Muscle of arm (tissue), 12 donors: ENCODE results near the gene MRPL42. TPM values are rescaled to one million over a fixed set of nuclear protein-coding genes. Genes with fewer than 3 reads are reported as not detected.
A peak's percentile ranks its signal among the peaks of the same experiment; 100 is the strongest.
"Not testable (repeated sequence)": the region's sequence is repeated elsewhere in the genome, so short reads cannot be mapped to it uniquely, and the experiment has no call there.

ENCODE experiments used
- DNase-seq: peaks from one replicate; pipeline ENCODE4 v3.0.0-alpha.2; 2013
- polyA plus RNA-seq, 12 donors: library from polyadenylated mRNA; unstranded; fragments of 120-200 nt; gene quantifications; one replicate each; pipeline ENCODE4 v1.2.1, GENCODE V29; 2013; ENCODE audit not compliant: insufficient read length in 12 of 12

MRPL42 gene
- polyA plus RNA-seq, 12 donors = 32.8 to 56.3 (median 41.4) TPM; not detected in 1

- DNase-seq = not testable (repeated sequence)
Observed at GRCh38 chr12:93492808-93493207, 25.5 kb downstream of the MRPL42 start.

GRCh38 chr12:93494096-93494495 is 26.8 kb downstream of the MRPL42 start:
- DNase-seq = no peak

- DNase-seq = no peak
Observed at GRCh38 chr12:93497456-93497855, 30.1 kb downstream of the MRPL42 start.

DNA sequence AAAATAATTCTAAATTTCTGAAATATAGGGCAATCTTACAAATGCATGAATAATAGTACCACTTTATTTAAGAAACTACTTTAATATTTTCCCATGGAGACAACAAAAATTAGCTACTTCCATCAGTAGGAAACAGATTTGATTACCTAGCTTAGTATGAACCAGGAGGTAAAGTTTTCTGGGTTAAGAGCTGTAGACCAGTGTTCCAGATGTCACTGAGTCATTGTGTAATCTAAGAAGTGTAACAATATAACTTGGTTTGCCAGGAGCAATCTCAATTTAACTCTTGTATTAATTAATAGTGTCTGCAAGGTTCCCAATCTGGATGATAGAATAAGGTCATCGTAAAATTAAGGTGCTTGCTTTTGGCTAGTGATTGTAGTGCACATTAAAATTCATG is 31.5 kb downstream of the MRPL42 start:
- DNase-seq = not testable (repeated sequence)

- DNase-seq = no peak
Observed at GRCh38 chr12:93500201-93500600, 32.9 kb downstream of the MRPL42 start.

- no peak for DNase-seq
Observed at GRCh38 chr12:93500667-93501066, 33.4 kb downstream of the MRPL42 start.

- DNase-seq = peak; percentile 40
Observed at GRCh38 chr12:93502802-93503623, 35.7 kb downstream of the MRPL42 start.

DNA sequence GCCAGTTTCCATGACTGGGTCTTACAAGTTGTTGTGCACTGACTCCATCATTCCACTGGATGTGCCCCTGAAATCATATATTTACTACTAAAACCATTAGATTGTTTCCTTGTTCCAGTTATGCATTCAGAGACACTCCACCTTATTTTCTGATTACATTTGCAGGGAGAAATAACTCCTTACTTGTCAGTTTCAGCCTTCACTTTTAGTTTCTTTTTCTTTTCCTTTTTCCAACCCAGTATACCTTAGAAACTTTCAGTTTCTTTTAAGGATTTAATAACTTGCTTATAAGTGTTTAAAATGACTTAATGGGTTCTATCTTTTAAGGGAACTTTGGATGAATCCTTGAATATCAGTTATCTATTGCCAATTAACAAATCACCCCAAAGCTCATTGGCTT is 39.9 kb downstream of the MRPL42 start:
- DNase-seq = no peak

- no peak for DNase-seq
Observed at GRCh38 chr12:93509506-93509905, 42.2 kb downstream of the MRPL42 start.

GRCh38 chr12:93514853-93515252 is 47.5 kb downstream of the MRPL42 start:
- peak; percentile 29 for DNase-seq

GRCh38 chr12:93518725-93519124 is 51.4 kb downstream of the MRPL42 start:
- DNase-seq = no peak

- DNase-seq = no peak
Observed at GRCh38 chr12:93519859-93520258, 52.5 kb downstream of the MRPL42 start.

- DNase-seq = no peak
Observed at GRCh38 chr12:93520454-93520853, 53.1 kb downstream of the MRPL42 start.

DNA sequence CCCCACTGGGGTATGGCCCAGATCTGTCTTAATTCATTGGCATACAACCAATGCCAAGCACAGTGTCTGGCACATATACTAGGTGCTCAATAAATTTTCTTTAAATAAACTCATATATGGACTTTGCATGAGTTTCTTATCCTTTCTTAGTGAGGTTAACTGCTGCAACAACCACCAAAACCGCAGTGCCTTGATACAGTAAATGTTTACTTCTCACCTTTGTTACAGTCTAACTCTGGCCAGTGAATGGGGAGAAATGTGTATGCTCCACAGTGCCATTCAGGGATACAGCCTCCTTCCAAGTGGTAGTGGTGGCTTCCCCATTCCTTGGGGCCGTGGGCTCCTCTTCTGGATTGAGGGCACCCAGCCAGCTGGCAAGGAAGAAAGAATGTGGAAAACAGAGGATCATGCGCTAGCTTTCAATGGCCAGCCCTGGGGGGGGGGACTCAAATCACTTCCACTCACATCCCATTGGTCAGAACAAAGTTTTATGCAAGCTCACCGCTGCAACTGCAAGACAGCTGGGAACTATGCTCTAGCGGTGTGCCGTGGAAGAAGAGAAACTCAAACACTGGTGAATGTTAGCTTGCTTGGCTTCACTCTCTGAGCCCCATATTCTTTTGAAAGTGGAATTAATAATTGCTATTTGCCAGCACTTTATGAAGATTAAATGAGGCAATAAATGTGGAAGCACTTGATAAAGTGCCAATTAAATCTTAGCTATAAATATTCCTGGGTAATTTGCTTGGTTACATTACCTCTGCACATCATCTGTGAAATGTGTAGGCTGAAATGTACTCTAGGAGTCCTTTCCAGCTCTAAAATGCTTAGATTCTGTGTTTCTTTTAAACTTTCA is 54.1 kb downstream of the MRPL42 start:
- no peak for DNase-seq

DNA sequence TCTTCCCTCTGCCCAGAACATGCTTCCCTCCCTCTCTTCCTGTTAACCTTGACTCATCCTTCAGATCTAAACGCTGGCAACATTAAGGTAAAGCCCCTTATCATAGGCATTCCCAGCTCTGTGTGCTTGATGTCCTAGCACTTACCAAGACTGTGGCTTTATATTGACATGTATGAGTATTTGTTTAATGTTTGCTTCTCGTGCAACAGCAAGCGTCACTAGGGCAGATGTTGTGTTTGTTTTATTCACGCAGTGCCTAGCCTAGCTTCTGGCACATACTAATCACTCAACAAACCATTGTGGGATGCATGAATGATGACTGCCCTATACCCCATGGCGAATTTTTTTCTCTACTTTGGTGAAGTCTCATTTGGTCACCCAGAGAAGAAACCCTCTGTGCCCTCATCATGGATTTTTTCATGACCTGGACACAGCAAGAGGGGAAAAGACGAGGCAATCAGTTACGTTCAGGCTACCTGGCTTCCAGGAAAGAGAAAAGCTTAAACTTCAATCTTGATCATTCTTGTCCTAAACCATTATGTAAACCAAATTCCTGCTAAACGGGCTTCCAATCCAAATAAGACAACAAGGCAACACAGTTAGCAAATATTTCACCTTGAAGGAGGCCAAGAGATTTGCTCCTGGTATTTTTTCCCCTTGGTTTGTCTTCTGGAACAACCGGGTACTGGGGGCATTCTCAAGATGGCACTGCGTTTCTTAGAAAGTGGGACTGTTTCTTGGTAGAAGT is 57.2 kb downstream of the MRPL42 start:
- no peak for DNase-seq

GRCh38 chr12:93526786-93527428 is 59.6 kb downstream of the MRPL42 start:
- DNase-seq = no peak

DNA sequence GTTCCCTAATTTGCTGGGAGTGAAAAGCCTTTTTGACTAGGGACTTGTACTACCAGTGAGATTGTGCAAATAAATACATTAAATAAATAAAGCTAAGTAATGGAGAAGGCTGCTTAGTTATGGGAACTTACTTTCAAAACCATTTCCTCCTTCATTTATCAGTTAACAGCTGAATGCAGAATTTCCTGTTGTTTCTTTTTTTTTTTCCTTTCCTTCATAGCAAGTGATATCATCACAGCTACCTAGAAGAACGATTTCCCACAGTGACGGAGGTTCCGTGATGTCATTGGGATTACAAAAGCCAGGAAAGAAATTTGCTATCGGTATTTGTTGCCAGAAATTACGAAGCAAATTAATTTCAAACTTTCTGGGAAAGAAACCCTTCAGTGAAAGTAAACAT is 63.0 kb downstream of the MRPL42 start:
- no peak for DNase-seq

- DNase-seq = no peak
Observed at GRCh38 chr12:93533310-93533709, 66.0 kb downstream of the MRPL42 start.

- DNase-seq = no peak
Observed at GRCh38 chr12:93536111-93536765, 68.9 kb downstream of the MRPL42 start.

DNA sequence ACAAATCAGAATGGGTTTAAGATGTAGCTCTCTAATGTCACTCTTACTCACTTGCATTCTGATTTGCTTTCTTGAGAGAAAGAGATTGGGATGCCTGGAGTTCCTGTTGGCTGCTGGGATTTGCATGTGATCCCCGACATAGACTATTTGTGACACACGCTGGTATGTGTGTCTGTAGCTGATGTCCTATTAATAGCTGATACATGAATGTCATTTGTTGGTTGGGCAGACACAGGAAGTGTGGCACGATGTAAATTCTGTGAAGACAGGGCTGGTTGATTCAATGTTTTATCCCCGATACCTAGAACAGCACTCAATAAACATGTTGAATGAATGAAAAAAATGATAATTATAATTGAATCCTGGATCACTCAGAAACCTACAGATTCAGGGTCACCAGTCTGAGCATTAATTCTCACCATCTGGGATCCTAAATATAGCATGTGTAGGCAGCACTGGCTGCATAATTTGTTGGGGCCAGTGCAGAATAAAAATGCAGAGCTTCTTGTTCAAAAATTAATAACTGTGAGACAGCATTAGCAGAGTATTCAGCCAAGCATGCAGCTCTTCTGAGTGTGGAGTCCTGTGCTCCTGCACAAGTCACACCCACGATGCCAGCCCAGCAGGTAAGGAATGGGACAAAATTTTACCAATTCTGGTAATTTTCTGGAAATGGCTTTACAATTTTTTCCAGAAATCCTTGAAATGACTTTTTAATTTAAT is 69.6 kb downstream of the MRPL42 start:
- DNase-seq = no peak
